DND-41 (cell line): ENCODE measurements around the gene ORAI2.
"Not testable (repeated sequence)": the region's sequence is repeated elsewhere in the genome, so short reads cannot be mapped to it uniquely, and the experiment has no call there.

Experiments
- CTCF ChIP-seq: IDR thresholded peaks from 2 replicates; pipeline ENCODE4 v1.5.1; 2012; ENCODE audit warnings: borderline replicate concordance, low read length, moderate library complexity, mild to moderate bottlenecking; ENCODE audit not compliant: poor library complexity, severe bottlenecking; ENCODE audit errors: extremely low read depth
- EZH2 ChIP-seq: IDR thresholded peaks from 3 replicates; pipeline ENCODE4 v1.6.1; 2012; ENCODE audit warnings: borderline replicate concordance, low read depth, mild to moderate bottlenecking, moderate library complexity, low read length, inconsistent platforms; ENCODE audit not compliant: severe bottlenecking

DNA sequence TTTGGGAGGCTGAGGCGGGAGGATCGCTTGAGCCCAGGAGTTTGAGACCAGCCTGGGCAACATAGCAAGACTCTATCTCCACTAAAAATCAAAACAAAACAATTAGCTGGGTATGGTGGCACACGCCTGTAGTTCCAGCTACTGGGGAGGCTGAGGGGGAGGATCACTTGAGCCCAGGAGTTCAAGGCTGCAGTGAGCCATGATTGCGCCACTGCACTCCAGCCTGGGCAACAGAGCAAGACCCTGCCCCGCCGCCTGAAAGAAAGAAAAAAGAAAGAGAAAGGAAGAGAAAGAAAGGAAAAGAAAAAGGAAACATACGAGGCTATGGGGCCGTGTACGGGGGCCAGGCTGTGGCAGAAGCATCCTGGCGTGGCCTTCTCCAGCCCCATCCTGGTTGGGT, 21.6 kb downstream of the ORAI2 start:
- not testable (repeated sequence) for TF ChIP-seq EZH2, CTCF
